GM23338 (cell line): ENCODE results near the gene ULK4. TPM values are rescaled to one million over a fixed set of nuclear protein-coding genes. Genes with fewer than 3 reads are reported as not detected.

Source experiments
- ATAC-seq: fragments of 200-7000 bp; cut with Tn5 transposase; 3 replicates; pipeline ENCODE4 v1.9.1; 2020
- DNase-seq: peaks from one replicate; pipeline ENCODE4 v3.0.0-alpha.2; 2015; ENCODE audit warnings: low spot score
- H2AFZ ChIP-seq: fragments of 200-600 bp; sonication (generic); 2 replicates; pipeline ENCODE4 v1.8.0; 2016; ENCODE audit warnings: antibody characterized with exemption, mild to moderate bottlenecking, moderate library complexity
- H3F3A ChIP-seq: fragments of 200-600 bp; sonication (generic); replicated peaks from 2 replicates; pipeline ENCODE4 v1.8.0; 2017; ENCODE audit warnings: antibody characterized with exemption, mixed run types, low read depth
- H3K27ac ChIP-seq: fragments of 200-600 bp; sonication (generic); 2 replicates; pipeline ENCODE4 v1.6.1; 2016; ENCODE audit warnings: low read depth
- H3K27me3 ChIP-seq: fragments of 200-600 bp; sonication (generic); 2 replicates; pipeline ENCODE4 v1.8.0; 2016; ENCODE audit warnings: mild to moderate bottlenecking, mixed run types, moderate library complexity; ENCODE audit not compliant: insufficient read depth
- H3K36me3 ChIP-seq: fragments of 200-600 bp; sonication (generic); 2 replicates; pipeline ENCODE4 v1.8.0; 2016; ENCODE audit warnings: mild to moderate bottlenecking; ENCODE audit not compliant: insufficient read depth
- H3K4me1 ChIP-seq: fragments of 200-600 bp; sonication (generic); 2 replicates; pipeline ENCODE4 v1.8.0; 2016; ENCODE audit warnings: mild to moderate bottlenecking, moderate library complexity; ENCODE audit not compliant: insufficient read depth
- H3K4me2 ChIP-seq: fragments of 200-600 bp; sonication (generic); 2 replicates; pipeline ENCODE4 v1.7.1; 2017; ENCODE audit warnings: mixed run types
- H3K4me3 ChIP-seq: fragments of 200-600 bp; sonication (generic); 2 replicates; pipeline ENCODE4 v1.6.1; 2016; ENCODE audit warnings: mixed run types
- H3K79me2 ChIP-seq: fragments of 200-600 bp; sonication (generic); replicated peaks from 2 replicates; pipeline ENCODE4 v1.8.0; 2017; ENCODE audit warnings: mild to moderate bottlenecking; ENCODE audit not compliant: insufficient read depth
- H3K9me2 ChIP-seq: fragments of 200-600 bp; sonication (generic); 2 replicates; pipeline ENCODE4 v1.8.0; 2017; ENCODE audit not compliant: insufficient read depth
- H4K20me1 ChIP-seq: fragments of 200-600 bp; sonication (generic); replicated peaks from 2 replicates; pipeline ENCODE4 v1.8.0; 2017; ENCODE audit warnings: mild to moderate bottlenecking; ENCODE audit not compliant: insufficient read depth
- H3K27ac Mint-ChIP-seq: 2 replicates; pipeline ENCODE4 v1.8.0; 2020; ENCODE audit warnings: inconsistent platforms, mild to moderate bottlenecking, moderate library complexity, mixed read lengths
- H3K27me3 Mint-ChIP-seq: 3 replicates; pipeline ENCODE4 v1.8.0; 2022; ENCODE audit warnings: low read depth, mild to moderate bottlenecking, moderate library complexity, mixed read lengths, inconsistent platforms; ENCODE audit not compliant: insufficient read depth, poor library complexity
- H3K36me3 Mint-ChIP-seq: 3 replicates; pipeline ENCODE4 v1.8.0; 2021; ENCODE audit warnings: low read depth, mild to moderate bottlenecking, inconsistent platforms, moderate library complexity, mixed read lengths
- H3K4me1 Mint-ChIP-seq: 3 replicates; pipeline ENCODE4 v1.8.0; 2020; ENCODE audit warnings: mild to moderate bottlenecking, inconsistent platforms, mixed read lengths
- H3K4me3 Mint-ChIP-seq: 3 replicates; pipeline ENCODE4 v1.8.0; 2021; ENCODE audit warnings: moderate library complexity, mild to moderate bottlenecking, inconsistent platforms, mixed read lengths
- H3K9me3 Mint-ChIP-seq: 3 replicates; pipeline ENCODE4 v1.8.0; 2020; ENCODE audit warnings: moderate library complexity, mild to moderate bottlenecking, inconsistent platforms, mixed read lengths
- CREB1 ChIP-seq: fragments of 250-450 bp; sonication (Bioruptor Pico); IDR thresholded peaks from 2 replicates; pipeline ENCODE4 v1.5.0; 2020; ENCODE audit warnings: low read depth, mild to moderate bottlenecking, moderate library complexity
- CTCF ChIP-seq, 2 experiments: fragments of 200-600 bp in 1 of 2; sonication (generic) in 1 of 2; conservative IDR thresholded peaks; 2 replicates each; pipeline versions ENCODE4 v1.5.1 to v1.6.1; 2016 to 2017; ENCODE audit warnings: antibody characterized with exemption in 2 of 2, low read depth in 2 of 2, mild to moderate bottlenecking in 2 of 2, moderate library complexity in 1 of 2
- ETS1 ChIP-seq: IDR thresholded peaks from 2 replicates; pipeline ENCODE4 v1.6.1; 2016; ENCODE audit warnings: antibody characterized with exemption
- EZH2 ChIP-seq: fragments of 200-600 bp; sonication (generic); IDR thresholded peaks from one replicate; pipeline ENCODE4 v1.8.0; 2017; ENCODE audit warnings: antibody characterized with exemption, mild to moderate bottlenecking, low read depth; ENCODE audit not compliant: unreplicated experiment
- EZH2phosphoT487 ChIP-seq: fragments of 200-600 bp; sonication (generic); IDR thresholded peaks from one replicate; pipeline ENCODE4 v1.8.1; 2018; ENCODE audit warnings: antibody characterized with exemption; ENCODE audit not compliant: unreplicated experiment
- JUNB ChIP-seq: IDR thresholded peaks from one replicate; pipeline ENCODE4 v1.6.1; 2016; ENCODE audit warnings: antibody characterized with exemption; ENCODE audit not compliant: unreplicated experiment
- NANOG ChIP-seq: IDR thresholded peaks from 2 replicates; pipeline ENCODE4 v1.6.1; 2016; ENCODE audit warnings: antibody characterized with exemption, borderline replicate concordance
- POLR2AphosphoS5 ChIP-seq: IDR thresholded peaks from 2 replicates; pipeline ENCODE4 v1.6.1; 2016; ENCODE audit warnings: antibody characterized with exemption, low read depth
- STAT1 ChIP-seq: IDR thresholded peaks from one replicate; pipeline ENCODE4 v1.6.1; 2016; ENCODE audit warnings: antibody characterized with exemption; ENCODE audit not compliant: unreplicated experiment
- ZNF331 ChIP-seq: fragments of 250-450 bp; sonication (Bioruptor Pico); IDR thresholded peaks from 2 replicates; pipeline ENCODE4 v1.5.0; 2020; ENCODE audit warnings: low read depth, mild to moderate bottlenecking, moderate library complexity
- polyA plus RNA-seq: library from polyadenylated mRNA; unstranded; fragments of >200 nt; fragmentation: Nextera tagmentation; extraction: Ambion mirVana; gene quantifications from 2 replicates; pipeline ENCODE4 v1.2.1, GENCODE V29; 2016
- total RNA-seq: library from RNA; depleted of rRNA; stranded (reverse); fragments of >200 nt; shearing (Covaris generic); gene quantifications from 2 replicates; pipeline ENCODE4 v1.2.3, GENCODE V29; 2014
- TF ChIP-seq, protein P1 (sequence below): IDR thresholded peaks from one replicate; pipeline ENCODE4 v1.6.1; 2018; ENCODE audit warnings: antibody characterized with exemption; ENCODE audit not compliant: unreplicated experiment

Gene ULK4
- total and polyA plus RNA-seq, 2 experiments from 2014 or later = 20.8 to 41.4 TPM

GRCh38 chr3:41502023-41502422 is 459.9 kb downstream of the ULK4 start (continued):
- no peak for TF ChIP-seq ETS1
- no peak for TF ChIP-seq POLR2AphosphoS5
- no peak for TF ChIP-seq JUNB
- no peak for TF ChIP-seq EZH2
- TF ChIP-seq EZH2phosphoT487 = no peak
- no peak for TF ChIP-seq CREB1
- TF ChIP-seq CTCF (conservative IDR thresholded peaks at IDR 0.05; ENCODE audit: low read depth in 2 of 2) = no peak
- no peak for TF ChIP-seq NANOG

- no peaks in the 10 kb centered on the region for H3K36me3 ChIP-seq
- H2AFZ ChIP-seq = no peak overlapping the region
- H3K4me3 Mint-ChIP-seq = no peak overlapping the region
- no peaks in the 10 kb centered on the region; the same call in 2 of the 3 replicates for H3K4me1 Mint-ChIP-seq
- no peaks in the 10 kb centered on the region for H3K27me3 ChIP-seq
- H3K36me3 Mint-ChIP-seq = no peaks in the 10 kb centered on the region
- H3K4me1 ChIP-seq = no peaks in the 10 kb centered on the region
- DNase-seq (no peak), ATAC-seq (no peak)
- no peaks in the 10 kb centered on the region for H3K9me2 ChIP-seq
- H3K9me3 Mint-ChIP-seq = no peaks in the 10 kb centered on the region
- no peaks in the 10 kb centered on the region for H3F3A ChIP-seq
- H3K27ac ChIP-seq = no peak overlapping the region
- H3K4me2 ChIP-seq = no peak overlapping the region
- H4K20me1 ChIP-seq = no peaks in the 10 kb centered on the region
- no peak overlapping the region for H3K27ac Mint-ChIP-seq
- no peak overlapping the region for H3K4me3 ChIP-seq
- no peaks in the 10 kb centered on the region for H3K27me3 Mint-ChIP-seq
- H3K79me2 ChIP-seq = no peaks in the 10 kb centered on the region
- TF ChIP-seq POLR2AphosphoS5 = no peak
- no peak for TF ChIP-seq EZH2
- TF ChIP-seq JUNB = no peak
- TF ChIP-seq EZH2phosphoT487 = no peak
- no peak for TF ChIP-seq ETS1
- no peak for TF ChIP-seq STAT1
- no peak for TF ChIP-seq CREB1
- no peak for TF ChIP-seq NANOG
- no peak for TF ChIP-seq ZNF331 (CRISPR knock-in tag)
- TF ChIP-seq, protein P1, sequence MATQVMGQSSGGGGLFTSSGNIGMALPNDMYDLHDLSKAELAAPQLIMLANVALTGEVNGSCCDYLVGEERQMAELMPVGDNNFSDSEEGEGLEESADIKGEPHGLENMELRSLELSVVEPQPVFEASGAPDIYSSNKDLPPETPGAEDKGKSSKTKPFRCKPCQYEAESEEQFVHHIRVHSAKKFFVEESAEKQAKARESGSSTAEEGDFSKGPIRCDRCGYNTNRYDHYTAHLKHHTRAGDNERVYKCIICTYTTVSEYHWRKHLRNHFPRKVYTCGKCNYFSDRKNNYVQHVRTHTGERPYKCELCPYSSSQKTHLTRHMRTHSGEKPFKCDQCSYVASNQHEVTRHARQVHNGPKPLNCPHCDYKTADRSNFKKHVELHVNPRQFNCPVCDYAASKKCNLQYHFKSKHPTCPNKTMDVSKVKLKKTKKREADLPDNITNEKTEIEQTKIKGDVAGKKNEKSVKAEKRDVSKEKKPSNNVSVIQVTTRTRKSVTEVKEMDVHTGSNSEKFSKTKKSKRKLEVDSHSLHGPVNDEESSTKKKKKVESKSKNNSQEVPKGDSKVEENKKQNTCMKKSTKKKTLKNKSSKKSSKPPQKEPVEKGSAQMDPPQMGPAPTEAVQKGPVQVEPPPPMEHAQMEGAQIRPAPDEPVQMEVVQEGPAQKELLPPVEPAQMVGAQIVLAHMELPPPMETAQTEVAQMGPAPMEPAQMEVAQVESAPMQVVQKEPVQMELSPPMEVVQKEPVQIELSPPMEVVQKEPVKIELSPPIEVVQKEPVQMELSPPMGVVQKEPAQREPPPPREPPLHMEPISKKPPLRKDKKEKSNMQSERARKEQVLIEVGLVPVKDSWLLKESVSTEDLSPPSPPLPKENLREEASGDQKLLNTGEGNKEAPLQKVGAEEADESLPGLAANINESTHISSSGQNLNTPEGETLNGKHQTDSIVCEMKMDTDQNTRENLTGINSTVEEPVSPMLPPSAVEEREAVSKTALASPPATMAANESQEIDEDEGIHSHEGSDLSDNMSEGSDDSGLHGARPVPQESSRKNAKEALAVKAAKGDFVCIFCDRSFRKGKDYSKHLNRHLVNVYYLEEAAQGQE = no peak
Measured at GRCh38 chr3:41498847-41499246, 463.1 kb downstream of the ULK4 start.
